Transverse colon (tissue), 4 donors: ENCODE measurements around the gene KPNB1. TPM values are rescaled to one million over a fixed set of nuclear protein-coding genes. Genes with fewer than 3 reads are reported as not detected.

Experiments used
- DNase-seq: peaks from one replicate; pipeline ENCODE4 v3.0.0-alpha.2; 2019
- H3K27ac ChIP-seq, 4 donors: fragments of 200-600 bp; sonication (generic); 2 replicates each; pipeline ENCODE4 v1.5.1; 2016 to 2018; ENCODE audit warnings: inconsistent platforms in 4 of 4
- H3K27me3 ChIP-seq: fragments of 200-600 bp; sonication (generic); 2 replicates; pipeline ENCODE4 v1.5.1; 2017; ENCODE audit warnings: inconsistent platforms
- H3K36me3 ChIP-seq, 4 donors: fragments of 200-600 bp; sonication (generic); 2 replicates each; pipeline ENCODE4 v1.5.1; 2017 to 2019; ENCODE audit warnings: inconsistent platforms in 4 of 4
- H3K4me1 ChIP-seq, 4 donors: fragments of 200-600 bp; sonication (generic); 2 replicates each; pipeline ENCODE4 v1.5.1; 2017 to 2020; ENCODE audit warnings: inconsistent platforms in 4 of 4
- H3K4me3 ChIP-seq, 4 donors: fragments of 200-600 bp; sonication (generic); 1 replicate in 1 of 4; 2 replicates in 3 of 4; pipeline versions ENCODE4 v1.5.1 to v1.6.1; 2017 to 2019; ENCODE audit warnings: inconsistent platforms in 4 of 4
- H3K9me3 ChIP-seq, 2 donors: fragments of 200-600 bp; sonication (generic); 2 replicates each; pipeline ENCODE4 v1.5.1; 2017 to 2019; ENCODE audit warnings: inconsistent platforms in 2 of 2
- EP300 ChIP-seq: sonication (generic); formaldehyde crosslinking; IDR thresholded peaks from one replicate; pipeline ENCODE4 v1.6.1; 2017; ENCODE audit warnings: antibody characterized with exemption, low read depth
- POLR2A ChIP-seq: fragments of 450-650 bp; IDR thresholded peaks from one replicate; pipeline ENCODE4 v1.6.1; 2016; ENCODE audit warnings: antibody characterized with exemption, mild to moderate bottlenecking, moderate library complexity
- POLR2AphosphoS5 ChIP-seq, 3 donors: sonication (generic); formaldehyde crosslinking; IDR thresholded peaks; one replicate each; pipeline ENCODE4 v1.6.1; 2016; ENCODE audit warnings: antibody characterized with exemption in 3 of 3
- WGBS, 2 donors: methylation state at CpG; one replicate each; pipeline ENCODE4 v1.1.5; 2018; ENCODE audit warnings: low coverage in 1 of 2; 5-methylcytosine and 5-hydroxymethylcytosine counted together
- in situ Hi-C, 4 donors: fragments of 200-750 bp; cut with MboI; loops; one replicate each; pipeline versions ENCODE4 v1.15.0 to v1.15.1; 2017; ENCODE audit warnings: low sequenced_read_pairs in 3 of 4, low pct_ligation_motif_present in 1 of 4, low pct_unique_long_range_greater_than_20kb in 1 of 4
- intact Hi-C: fragments of 100-400 bp; cut with DNase I; formaldehyde crosslinking; loops from one replicate; pipeline ENCODE4 v1.15.1; 2023; ENCODE audit warnings: low total_unique reads
- total RNA-seq, 4 donors: library from RNA; depleted of rRNA; stranded (reverse); fragments of >200 nt; gene quantifications; one replicate each; pipeline ENCODE4 v1.1.0, GENCODE V29; 2016
- TF ChIP-seq, protein P1 (sequence below), 5 experiments: fragments of 200-600 bp in 3 of 5; fragments of 450-650 bp in 2 of 5; sonication (generic) in 3 of 5; IDR thresholded peaks; 1 replicate in 2 of 5; 2 replicates in 3 of 5; pipeline ENCODE4 v1.5.1; 2016 to 2017; ENCODE audit warnings: antibody characterized with exemption in 5 of 5, inconsistent platforms in 3 of 5, mild to moderate bottlenecking in 2 of 5, moderate library complexity in 1 of 5

The KPNB1 gene
- total RNA-seq, 4 donors from 2014 or later, result 39.2 to 176 (median 133) TPM

DNA sequence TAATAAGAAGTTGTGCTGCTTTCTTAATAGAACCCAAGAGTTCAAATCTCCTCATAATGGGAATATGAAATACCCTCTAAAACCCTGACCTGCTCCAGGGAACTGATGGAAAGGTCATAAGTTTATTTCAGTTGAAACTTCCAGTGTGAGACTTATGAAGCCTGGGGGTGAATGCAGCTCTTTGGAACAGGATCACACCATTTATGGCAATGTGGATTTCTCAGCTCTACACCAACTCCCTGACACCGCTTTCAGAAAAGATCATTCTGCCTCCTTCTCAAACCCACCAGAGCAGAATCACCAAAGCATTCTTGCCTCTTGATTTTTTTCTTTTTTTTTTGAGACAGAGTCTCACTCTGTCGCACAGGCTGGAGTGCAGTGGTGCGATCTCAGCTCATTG lies 16.7 kb upstream of the KPNB1 start:
- Histone ChIP-seq H3K36me3 (peaks cover 0 to 4% (median 0%) of the 10 kb centered on the region in 4 donors), H3K27me3 (no peaks in the 10 kb centered on the region), H3K9me3 (no peaks in the 10 kb centered on the region), H3K4me1 (no peaks in the 10 kb centered on the region), H3K4me3 (no peak overlapping the region), H3K27ac (no peak overlapping the region)
- intact Hi-C loops, result no loop called here
- in situ Hi-C loops, result no loop called here
- no peak for TF ChIP-seq POLR2A
- TF ChIP-seq EP300, result no peak
- TF ChIP-seq POLR2AphosphoS5 (IDR thresholded peaks at IDR 0.05), result no peak
- TF ChIP-seq, protein P1, sequence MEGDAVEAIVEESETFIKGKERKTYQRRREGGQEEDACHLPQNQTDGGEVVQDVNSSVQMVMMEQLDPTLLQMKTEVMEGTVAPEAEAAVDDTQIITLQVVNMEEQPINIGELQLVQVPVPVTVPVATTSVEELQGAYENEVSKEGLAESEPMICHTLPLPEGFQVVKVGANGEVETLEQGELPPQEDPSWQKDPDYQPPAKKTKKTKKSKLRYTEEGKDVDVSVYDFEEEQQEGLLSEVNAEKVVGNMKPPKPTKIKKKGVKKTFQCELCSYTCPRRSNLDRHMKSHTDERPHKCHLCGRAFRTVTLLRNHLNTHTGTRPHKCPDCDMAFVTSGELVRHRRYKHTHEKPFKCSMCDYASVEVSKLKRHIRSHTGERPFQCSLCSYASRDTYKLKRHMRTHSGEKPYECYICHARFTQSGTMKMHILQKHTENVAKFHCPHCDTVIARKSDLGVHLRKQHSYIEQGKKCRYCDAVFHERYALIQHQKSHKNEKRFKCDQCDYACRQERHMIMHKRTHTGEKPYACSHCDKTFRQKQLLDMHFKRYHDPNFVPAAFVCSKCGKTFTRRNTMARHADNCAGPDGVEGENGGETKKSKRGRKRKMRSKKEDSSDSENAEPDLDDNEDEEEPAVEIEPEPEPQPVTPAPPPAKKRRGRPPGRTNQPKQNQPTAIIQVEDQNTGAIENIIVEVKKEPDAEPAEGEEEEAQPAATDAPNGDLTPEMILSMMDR (IDR thresholded peaks at IDR 0.05), result no peak
- DNase-seq, result no peak
- 81 to 83% methylated on average over 3 of the region's 3 CpGs for WGBS, 2 donors

DNA sequence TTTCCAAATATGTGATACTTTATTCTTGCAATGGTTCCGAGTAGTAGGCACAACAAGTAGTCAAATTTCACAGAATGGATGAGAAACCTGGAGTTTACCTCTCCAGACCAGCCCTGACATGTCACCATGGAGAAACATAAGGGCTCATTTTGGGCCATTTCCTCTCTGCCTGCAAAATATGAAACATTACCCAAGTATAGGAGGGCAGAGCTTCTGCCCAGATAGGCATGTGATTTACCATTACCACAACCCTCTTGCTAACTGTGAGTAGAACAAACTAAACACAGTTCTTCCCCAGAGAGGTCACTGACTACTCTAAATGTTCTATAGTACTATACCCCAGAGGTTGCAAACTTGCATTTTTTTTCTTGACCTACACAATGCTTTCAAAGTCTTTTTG lies 15.7 kb upstream of the KPNB1 start:
- Histone ChIP-seq H3K27me3 (no peaks in the 10 kb centered on the region), H3K9me3 (no peaks in the 10 kb centered on the region), H3K4me3 (no peak overlapping the region), H3K4me1 (no peaks in the 10 kb centered on the region), H3K36me3 (peaks cover 0 to 4% (median 0%) of the 10 kb centered on the region in 4 donors), H3K27ac (no peak overlapping the region)
- intact Hi-C loops, result no loop called here
- DNase-seq, result no peak
- 95 to 100% methylated on average over 1 of the region's 1 CpG for WGBS, 2 donors
- TF ChIP-seq, protein P1 (IDR thresholded peaks at IDR 0.05), result no peak
- TF ChIP-seq POLR2AphosphoS5 (IDR thresholded peaks at IDR 0.05), result no peak
- no peak for TF ChIP-seq EP300
- TF ChIP-seq POLR2A, result no peak
- in situ Hi-C loops, result no loop called here

DNA sequence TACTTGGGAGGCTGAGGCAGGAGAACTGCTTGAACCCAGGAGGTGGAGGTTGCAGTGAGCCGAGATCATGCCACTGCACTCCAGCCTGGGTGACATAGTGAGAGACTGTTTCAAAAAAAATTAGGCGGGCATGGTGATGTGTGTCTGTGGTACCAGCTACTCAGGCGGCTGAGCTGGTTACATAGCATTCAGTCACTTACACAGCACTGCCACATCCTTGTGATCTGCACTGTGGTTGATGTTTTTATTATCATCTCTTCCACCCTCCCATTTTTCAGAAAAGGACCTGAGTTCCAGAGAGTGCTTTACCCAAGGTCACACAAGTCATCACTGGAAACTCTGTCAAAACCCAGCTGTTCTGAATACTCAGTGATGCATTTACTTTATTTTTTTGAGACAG lies 14.8 kb upstream of the KPNB1 start:
- TF ChIP-seq, protein P1 (IDR thresholded peaks at IDR 0.05), result no peak
- TF ChIP-seq EP300, result no peak
- no peak for TF ChIP-seq POLR2AphosphoS5 (IDR thresholded peaks at IDR 0.05)
- TF ChIP-seq POLR2A, result no peak
- Histone ChIP-seq H3K4me3 (no peak overlapping the region), H3K4me1 (no peaks in the 10 kb centered on the region), H3K27me3 (no peaks in the 10 kb centered on the region), H3K27ac (no peak overlapping the region), H3K36me3 (peaks cover 0 to 4% (median 0%) of the 10 kb centered on the region in 4 donors), H3K9me3 (no peaks in the 10 kb centered on the region)
- intact Hi-C loops (no loop called here), in situ Hi-C loops (no loop called here)
- WGBS, 2 donors, result 95% methylated on average over 3 of the region's 3 CpGs; no CpG with 5 or more reads in 1 of the 2 donors
- DNase-seq, result no peak

DNA sequence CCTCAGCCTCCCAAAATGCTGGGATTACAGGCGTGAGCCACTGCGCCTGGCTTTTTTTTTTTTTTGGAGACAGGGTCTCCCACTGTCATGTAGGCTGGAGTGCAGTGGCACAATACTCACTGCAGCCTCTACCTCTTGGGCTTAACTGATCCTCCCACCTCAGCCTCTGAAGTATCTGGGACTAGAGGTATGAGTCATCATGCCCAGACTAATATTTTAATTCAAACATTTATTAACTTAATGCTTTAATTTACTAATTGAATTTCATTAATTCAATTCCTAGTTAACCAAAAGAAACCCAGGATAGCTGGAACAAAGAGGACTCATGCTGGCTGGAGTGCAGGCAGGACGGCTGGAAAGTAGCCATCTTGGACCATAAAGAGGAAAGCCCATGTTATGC lies 14.0 kb upstream of the KPNB1 start:
- intact Hi-C loops, result no loop called here
- TF ChIP-seq POLR2AphosphoS5 (IDR thresholded peaks at IDR 0.05) (no peak), EP300 (no peak), POLR2A (no peak)
- TF ChIP-seq, protein P1 (IDR thresholded peaks at IDR 0.05), result no peak
- Histone ChIP-seq H3K36me3 (peaks cover 0 to 4% (median 0%) of the 10 kb centered on the region in 4 donors), H3K9me3 (no peaks in the 10 kb centered on the region), H3K27me3 (no peaks in the 10 kb centered on the region), H3K4me3 (no peak overlapping the region), H3K27ac (no peak overlapping the region), H3K4me1 (no peaks in the 10 kb centered on the region)
- DNase-seq, result no peak
- in situ Hi-C loops, result no loop called here
- WGBS, 2 donors, result 74 to 93% methylated on average over 2 to 3 of the region's 3 CpGs
